HL-60/S4 treated with retinoic acid at 250 ng/mL for 4 days and 3 days (cell line): ENCODE results near the gene CRYZL1.
"Not testable (repeated sequence)": the region's sequence is repeated elsewhere in the genome, so short reads cannot be mapped to it uniquely, and the experiment has no call there.

ENCODE experiments used
- in situ Hi-C: fragments of 300-500 bp; cut with MboI; formaldehyde crosslinking; loops from 2 replicates; pipeline ENCODE4 v1.7.0; 2022; ENCODE audit warnings: low sequenced_read_pairs

Gene CRYZL1

GRCh38 chr21:33640697-33641351, 717 bp downstream of the CRYZL1 start:
- in situ Hi-C loops: no loop called here

- in situ Hi-C loops: no loop called here
Observed at GRCh38 chr21:33634254-33634653, 7.3 kb downstream of the CRYZL1 start.

- in situ Hi-C loops: not testable (repeated sequence)
Observed at GRCh38 chr21:33626151-33626550, 15.4 kb downstream of the CRYZL1 start.

- in situ Hi-C loops: no loop called here
Observed at GRCh38 chr21:33622253-33622652, 19.3 kb downstream of the CRYZL1 start.

- in situ Hi-C loops: no loop called here
Observed at GRCh38 chr21:33619726-33620125, 21.8 kb downstream of the CRYZL1 start.

- in situ Hi-C loops: no loop called here
Observed at GRCh38 chr21:33618407-33618806, 23.1 kb downstream of the CRYZL1 start.

GRCh38 chr21:33617565-33617964, 24.0 kb downstream of the CRYZL1 start:
- in situ Hi-C loops: not testable (repeated sequence)

GRCh38 chr21:33611006-33611744, 30.4 kb downstream of the CRYZL1 start:
- in situ Hi-C loops: no loop called here

- in situ Hi-C loops: no loop called here
Observed at GRCh38 chr21:33608559-33608958, 33.0 kb downstream of the CRYZL1 start.

- in situ Hi-C loops: no loop called here
Observed at GRCh38 chr21:33598051-33598450, 43.5 kb downstream of the CRYZL1 start.

- in situ Hi-C loops: no loop called here
Observed at GRCh38 chr21:33588485-33589335, 52.8 kb downstream of the CRYZL1 start, which contains the start of gene DONSON. DONSON (minus strand) TSS chr21:33588684; CDS start chr21:33588641, 43 bp downstream.

GRCh38 chr21:33587792-33588484, 53.6 kb downstream of the CRYZL1 start:
- in situ Hi-C loops: no loop called here

GRCh38 chr21:33586927-33587326, 54.6 kb downstream of the CRYZL1 start:
- in situ Hi-C loops: no loop called here

- in situ Hi-C loops: no loop called here
Observed at GRCh38 chr21:33584455-33584854, 57.1 kb downstream of the CRYZL1 start.

- in situ Hi-C loops: no loop called here
Observed at GRCh38 chr21:33578959-33579542, 62.5 kb downstream of the CRYZL1 start.

- in situ Hi-C loops: no loop called here
Observed at GRCh38 chr21:33578214-33578613, 63.3 kb downstream of the CRYZL1 start.

GRCh38 chr21:33576741-33577141, 64.8 kb downstream of the CRYZL1 start:
- in situ Hi-C loops: not testable (repeated sequence)

GRCh38 chr21:33572350-33572749, 69.2 kb downstream of the CRYZL1 start:
- in situ Hi-C loops: no loop called here

GRCh38 chr21:33569991-33570390, 71.5 kb downstream of the CRYZL1 start:
- in situ Hi-C loops: no loop called here

- in situ Hi-C loops: no loop called here
Observed at GRCh38 chr21:33568448-33568847, 73.1 kb downstream of the CRYZL1 start.
